Stimulated activated CD4-positive, alpha-beta T cell treated with anti-CD3 and anti-CD28 coated beads, TNF-alpha, amount 100 ng/mL, for 24 hours (primary cell): ENCODE results near the gene PCDHGB4.
"Not testable (repeated sequence)": the region's sequence is repeated elsewhere in the genome, so short reads cannot be mapped to it uniquely, and the experiment has no call there.

Experiments
- DNase-seq, 3 experiments: peaks; one replicate each; pipeline ENCODE4 v3.0.0-alpha.2; 2020; ENCODE audit warnings: low read depth in 3 of 3

Gene PCDHGB4

DNA sequence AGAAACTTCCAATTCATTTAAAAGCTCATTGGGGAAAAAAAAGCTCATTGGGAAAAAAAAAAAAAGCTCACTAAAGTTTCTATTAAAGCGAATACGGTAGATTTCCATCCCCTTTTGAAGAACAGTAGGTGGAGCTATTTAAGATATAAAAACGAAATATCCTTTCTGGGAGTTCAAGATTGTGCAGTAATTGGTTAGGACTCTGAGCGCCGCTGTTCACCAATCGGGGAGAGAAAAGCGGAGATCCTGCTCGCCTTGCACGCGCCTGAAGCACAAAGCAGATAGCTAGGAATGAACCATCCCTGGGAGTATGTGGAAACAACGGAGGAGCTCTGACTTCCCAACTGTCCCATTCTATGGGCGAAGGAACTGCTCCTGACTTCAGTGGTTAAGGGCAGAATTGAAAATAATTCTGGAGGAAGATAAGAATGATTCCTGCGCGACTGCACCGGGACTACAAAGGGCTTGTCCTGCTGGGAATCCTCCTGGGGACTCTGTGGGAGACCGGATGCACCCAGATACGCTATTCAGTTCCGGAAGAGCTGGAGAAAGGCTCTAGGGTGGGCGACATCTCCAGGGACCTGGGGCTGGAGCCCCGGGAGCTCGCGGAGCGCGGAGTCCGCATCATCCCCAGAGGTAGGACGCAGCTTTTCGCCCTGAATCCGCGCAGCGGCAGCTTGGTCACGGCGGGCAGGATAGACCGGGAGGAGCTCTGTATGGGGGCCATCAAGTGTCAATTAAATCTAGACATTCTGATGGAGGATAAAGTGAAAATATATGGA lies 43.0 kb downstream of the PCDHGB4 start, which contains the start of gene PCDHGA12:
Gene PCDHGA12, plus strand, starts transcription at position 176 of the 782 bp plus-strand sequence. Its CDS starts 253 bp downstream, at position 429.
- DNase-seq, result peak in 1 of 3 experiments; percentile 31

DNA sequence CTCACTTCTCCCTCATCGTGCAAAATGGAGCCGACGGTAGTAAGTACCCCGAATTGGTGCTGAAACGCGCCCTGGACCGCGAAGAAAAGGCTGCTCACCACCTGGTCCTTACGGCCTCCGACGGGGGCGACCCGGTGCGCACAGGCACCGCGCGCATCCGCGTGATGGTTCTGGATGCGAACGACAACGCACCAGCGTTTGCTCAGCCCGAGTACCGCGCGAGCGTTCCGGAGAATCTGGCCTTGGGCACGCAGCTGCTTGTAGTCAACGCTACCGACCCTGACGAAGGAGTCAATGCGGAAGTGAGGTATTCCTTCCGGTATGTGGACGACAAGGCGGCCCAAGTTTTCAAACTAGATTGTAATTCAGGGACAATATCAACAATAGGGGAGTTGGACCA lies 43.8 kb downstream of the PCDHGB4 start:
- DNase-seq, result no peak

DNA sequence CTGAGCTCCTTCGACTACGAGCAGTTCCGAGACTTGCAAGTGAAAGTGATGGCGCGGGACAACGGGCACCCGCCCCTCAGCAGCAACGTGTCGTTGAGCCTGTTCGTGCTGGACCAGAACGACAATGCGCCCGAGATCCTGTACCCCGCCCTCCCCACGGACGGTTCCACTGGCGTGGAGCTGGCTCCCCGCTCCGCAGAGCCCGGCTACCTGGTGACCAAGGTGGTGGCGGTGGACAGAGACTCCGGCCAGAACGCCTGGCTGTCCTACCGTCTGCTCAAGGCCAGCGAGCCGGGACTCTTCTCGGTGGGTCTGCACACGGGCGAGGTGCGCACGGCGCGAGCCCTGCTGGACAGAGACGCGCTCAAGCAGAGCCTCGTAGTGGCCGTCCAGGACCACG lies 44.8 kb downstream of the PCDHGB4 start:
- not testable (repeated sequence) for DNase-seq

DNA sequence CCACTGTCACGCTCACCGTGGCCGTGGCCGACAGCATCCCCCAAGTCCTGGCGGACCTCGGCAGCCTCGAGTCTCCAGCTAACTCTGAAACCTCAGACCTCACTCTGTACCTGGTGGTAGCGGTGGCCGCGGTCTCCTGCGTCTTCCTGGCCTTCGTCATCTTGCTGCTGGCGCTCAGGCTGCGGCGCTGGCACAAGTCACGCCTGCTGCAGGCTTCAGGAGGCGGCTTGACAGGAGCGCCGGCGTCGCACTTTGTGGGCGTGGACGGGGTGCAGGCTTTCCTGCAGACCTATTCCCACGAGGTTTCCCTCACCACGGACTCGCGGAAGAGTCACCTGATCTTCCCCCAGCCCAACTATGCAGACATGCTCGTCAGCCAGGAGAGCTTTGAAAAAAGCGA lies 45.2 kb downstream of the PCDHGB4 start:
- not testable (repeated sequence) for DNase-seq

DNA sequence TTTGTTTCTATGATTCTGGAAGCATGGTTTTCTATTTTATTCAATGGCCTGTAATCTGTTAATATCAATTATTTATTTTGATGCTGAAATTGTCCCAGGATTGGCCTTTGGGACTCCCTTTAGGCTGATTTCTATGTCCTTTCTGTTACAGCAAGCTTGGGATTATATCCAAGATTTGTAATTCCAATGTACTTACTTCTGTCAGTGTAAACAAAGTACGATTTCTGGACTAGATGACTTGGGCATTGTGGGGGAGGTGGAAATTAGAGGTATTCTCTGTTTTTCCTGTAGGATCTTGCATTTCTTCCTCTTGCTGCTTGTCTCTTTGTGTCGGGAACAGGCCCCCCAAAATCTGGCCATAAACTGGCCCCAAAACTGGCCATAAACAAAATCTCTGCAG lies 46.5 kb downstream of the PCDHGB4 start:
- DNase-seq, result no peak

DNA sequence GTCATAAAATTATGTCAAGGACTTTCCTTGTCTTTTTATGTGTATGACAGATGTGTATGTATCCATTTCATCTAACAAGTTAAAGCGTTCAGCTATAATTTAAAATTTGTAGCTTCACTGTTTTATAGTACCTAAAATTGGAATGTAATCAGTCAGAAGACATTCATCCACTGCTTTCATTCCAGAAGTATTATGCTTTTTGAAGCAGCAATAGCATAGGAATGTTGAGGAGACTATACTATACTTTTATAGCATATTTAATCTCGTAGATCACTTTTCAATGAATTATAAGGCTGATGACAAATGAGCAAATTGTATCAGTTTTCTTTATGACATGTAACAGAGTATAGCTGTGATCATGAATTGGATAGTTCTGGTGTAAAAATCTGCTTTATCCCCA lies 49.7 kb downstream of the PCDHGB4 start:
- no peak for DNase-seq

DNA sequence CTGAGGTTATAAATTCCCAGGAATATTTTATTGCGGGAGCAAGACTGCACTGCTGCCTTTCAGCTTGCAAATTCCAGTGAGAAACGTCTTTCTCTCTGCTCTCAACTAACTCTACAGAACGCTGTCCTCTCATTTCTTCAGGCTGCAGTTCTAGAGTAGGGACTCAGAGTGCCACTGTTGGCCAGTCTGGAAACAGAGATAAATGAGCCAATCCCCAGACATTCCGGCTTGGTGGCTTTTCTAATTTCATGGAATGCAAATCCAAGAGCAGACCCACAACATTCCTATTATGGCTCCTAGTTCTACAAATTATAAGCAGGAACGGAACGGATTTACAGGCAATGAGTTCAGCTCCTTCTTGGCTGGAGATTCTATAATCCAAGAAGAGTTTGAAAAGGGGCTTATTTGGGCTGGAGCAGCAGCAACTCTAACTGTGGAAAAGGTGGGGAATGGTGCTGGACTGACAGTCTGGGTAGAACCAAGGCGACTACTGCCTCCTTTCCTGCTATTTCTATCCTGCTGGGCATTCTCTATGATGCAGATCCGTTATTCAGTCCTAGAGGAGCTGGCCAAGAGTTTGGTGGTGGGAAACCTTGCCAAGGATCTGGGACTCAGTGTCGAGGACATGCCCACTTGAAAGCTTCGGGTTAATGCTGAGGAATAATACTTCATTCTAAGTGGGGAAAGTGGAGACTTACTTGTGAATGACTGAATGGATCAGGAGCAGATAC lies 52.1 kb downstream of the PCDHGB4 start:
- no peak for DNase-seq
